ENCODE measurements around the gene IRAK2.

DNA sequence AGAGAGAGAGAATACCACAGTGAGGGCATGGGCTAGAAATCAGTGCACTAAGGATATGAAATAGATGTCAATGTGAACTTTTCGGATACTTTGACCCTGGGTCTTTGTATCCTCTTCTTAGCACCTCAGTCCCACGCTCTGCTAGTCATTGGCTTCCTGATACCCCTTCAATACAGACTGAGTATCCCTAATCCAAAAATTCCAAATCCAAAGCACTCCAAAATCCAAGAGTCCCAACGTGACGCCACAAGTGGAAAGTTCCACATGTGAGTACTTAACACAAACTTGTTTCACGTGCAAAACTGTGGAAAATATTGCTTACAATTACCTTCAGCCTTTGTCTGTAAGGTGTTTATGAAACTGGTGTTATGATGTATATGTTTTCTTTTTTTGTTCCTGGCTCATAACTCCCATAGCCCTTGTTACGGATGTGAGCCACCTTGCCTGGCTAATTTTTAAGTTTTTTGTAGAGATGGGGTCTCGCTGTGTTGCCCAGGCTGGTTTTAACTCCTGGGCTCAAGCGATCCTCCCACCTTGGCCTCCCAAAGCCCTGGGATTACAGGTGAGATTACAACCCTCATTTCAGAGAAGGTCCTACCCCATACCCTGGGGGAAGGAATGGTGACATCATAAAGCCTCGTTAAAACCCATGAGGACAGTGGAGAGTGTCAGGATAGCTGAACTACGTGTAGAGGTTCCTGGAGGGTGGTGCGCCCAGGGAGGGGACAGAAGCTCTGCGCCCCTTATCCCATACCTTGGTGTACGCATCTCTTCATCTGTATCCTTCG lies 10.2 kb upstream of the IRAK2 start:
- TF ChIP-seq, protein P1, sequence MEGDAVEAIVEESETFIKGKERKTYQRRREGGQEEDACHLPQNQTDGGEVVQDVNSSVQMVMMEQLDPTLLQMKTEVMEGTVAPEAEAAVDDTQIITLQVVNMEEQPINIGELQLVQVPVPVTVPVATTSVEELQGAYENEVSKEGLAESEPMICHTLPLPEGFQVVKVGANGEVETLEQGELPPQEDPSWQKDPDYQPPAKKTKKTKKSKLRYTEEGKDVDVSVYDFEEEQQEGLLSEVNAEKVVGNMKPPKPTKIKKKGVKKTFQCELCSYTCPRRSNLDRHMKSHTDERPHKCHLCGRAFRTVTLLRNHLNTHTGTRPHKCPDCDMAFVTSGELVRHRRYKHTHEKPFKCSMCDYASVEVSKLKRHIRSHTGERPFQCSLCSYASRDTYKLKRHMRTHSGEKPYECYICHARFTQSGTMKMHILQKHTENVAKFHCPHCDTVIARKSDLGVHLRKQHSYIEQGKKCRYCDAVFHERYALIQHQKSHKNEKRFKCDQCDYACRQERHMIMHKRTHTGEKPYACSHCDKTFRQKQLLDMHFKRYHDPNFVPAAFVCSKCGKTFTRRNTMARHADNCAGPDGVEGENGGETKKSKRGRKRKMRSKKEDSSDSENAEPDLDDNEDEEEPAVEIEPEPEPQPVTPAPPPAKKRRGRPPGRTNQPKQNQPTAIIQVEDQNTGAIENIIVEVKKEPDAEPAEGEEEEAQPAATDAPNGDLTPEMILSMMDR (IDR thresholded peaks at IDR 0.05), result no peak
- TF ChIP-seq POLR2A (IDR thresholded peaks at IDR 0.05), result no peak
